ENCODE results near the gene EME2. TPM values are rescaled to one million over a fixed set of nuclear protein-coding genes. Genes with fewer than 3 reads are reported as not detected.

Gene EME2
- total and polyA plus RNA-seq, 10 donors, result 5.1 to 41.3 (median 27.4) TPM

DNA sequence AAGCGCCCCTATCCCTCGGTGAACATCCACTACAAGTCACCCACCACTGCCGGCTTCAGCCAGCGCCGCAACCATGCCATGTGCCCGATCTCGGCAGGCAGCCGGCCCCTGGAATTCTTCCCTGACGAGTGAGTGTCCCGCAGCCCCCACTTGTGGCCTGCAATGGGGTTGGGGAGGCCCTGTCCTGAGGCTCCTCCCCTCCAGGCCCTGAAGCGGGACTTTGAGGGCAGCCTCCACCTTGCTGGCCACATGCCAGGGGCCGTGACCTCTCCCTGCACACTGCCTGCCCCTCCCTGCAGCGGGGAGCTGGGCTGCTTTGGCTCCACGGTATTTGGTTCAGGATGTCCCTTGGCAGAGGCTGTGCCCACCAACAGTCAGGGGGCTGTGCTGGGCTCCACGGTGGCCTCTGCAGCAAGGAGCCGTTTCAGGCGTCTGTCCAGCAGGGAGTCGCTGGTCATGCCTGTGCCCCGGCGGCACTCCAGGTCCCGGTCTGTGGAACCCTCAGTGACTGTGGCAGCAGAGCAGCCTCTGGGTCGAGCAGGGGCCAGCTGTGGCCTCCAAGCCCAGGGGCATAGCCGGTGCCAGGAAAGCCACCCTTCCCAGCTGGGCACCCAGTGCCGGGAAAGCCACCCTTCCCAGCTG, 9.6 kb upstream of the EME2 start:
- peaks cover 0 to 100% (median 87%) of the 10 kb centered on the region in 6 donors for H3K36me3 ChIP-seq

DNA sequence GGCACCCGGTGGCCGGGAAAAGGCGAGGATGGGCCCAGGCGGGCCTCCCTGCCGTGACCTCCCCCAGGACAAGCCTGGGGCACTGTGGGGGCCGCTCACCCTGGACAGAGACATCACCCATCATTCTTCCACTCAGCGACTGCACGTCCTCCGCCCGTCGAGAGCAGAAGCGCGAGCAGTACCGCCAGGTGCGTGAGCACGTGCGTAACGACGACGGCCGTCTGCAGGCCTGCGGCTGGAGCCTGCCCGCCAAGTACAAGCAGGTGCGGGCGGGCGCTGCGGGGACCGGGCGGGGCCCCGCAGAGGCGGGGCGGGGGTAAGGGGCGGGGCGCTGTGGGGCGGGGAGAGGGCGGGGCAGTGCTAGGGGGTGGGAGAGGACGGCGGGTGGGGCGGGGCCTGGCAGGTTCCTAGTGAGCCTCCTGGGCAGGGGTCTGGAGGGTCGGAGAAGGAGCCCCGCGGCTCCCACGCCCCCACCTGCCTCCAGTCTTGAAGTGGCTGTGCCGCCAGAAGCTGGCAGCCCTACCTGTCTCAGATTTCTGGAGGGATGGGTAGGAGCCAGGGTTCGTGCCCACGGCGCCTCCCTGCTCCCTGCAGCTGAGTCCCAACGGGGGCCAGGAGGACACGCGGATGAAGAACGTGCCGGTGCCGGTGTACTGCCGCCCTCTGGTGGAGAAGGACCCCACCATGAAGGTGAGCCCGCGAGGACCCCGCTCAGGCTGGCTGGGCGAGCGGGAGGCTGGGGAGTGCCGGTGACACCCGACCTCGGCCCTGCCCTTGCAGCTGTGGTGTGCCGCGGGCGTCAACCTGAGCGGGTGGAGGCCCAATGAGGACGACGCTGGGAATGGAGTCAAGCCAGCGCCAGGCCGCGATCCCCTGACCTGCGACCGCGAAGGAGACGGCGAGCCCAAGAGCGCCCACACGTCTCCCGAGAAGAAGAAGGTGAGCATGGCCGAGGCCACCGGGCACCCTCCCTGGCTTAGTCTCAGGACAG, 8.8 kb upstream of the EME2 start:
- Histone ChIP-seq H3K27ac (no peak overlapping the region), H3K4me1 (peaks cover 0 to 2% (median 0%) of the 10 kb centered on the region in 6 donors), H3K36me3 (peaks cover 0 to 100% (median 89%) of the 10 kb centered on the region in 6 donors), H3K9me3 (no peaks in the 10 kb centered on the region), H3K27me3 (replicated peaks in 1 of 7) (no peaks in the 10 kb centered on the region), H3K4me3 (no peak overlapping the region)
- TF ChIP-seq POLR2AphosphoS5 (IDR thresholded peaks at IDR 0.05), result peak in 1 of 3 donors; percentile 65
- TF ChIP-seq, protein P1, sequence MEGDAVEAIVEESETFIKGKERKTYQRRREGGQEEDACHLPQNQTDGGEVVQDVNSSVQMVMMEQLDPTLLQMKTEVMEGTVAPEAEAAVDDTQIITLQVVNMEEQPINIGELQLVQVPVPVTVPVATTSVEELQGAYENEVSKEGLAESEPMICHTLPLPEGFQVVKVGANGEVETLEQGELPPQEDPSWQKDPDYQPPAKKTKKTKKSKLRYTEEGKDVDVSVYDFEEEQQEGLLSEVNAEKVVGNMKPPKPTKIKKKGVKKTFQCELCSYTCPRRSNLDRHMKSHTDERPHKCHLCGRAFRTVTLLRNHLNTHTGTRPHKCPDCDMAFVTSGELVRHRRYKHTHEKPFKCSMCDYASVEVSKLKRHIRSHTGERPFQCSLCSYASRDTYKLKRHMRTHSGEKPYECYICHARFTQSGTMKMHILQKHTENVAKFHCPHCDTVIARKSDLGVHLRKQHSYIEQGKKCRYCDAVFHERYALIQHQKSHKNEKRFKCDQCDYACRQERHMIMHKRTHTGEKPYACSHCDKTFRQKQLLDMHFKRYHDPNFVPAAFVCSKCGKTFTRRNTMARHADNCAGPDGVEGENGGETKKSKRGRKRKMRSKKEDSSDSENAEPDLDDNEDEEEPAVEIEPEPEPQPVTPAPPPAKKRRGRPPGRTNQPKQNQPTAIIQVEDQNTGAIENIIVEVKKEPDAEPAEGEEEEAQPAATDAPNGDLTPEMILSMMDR (IDR thresholded peaks at IDR 0.05 in 8 of 11, conservative IDR thresholded peaks at IDR 0.05 in 3 of 11), result peak in 3 of 11 experiments; percentile 5 to 24 (median 12)
- TF ChIP-seq POLR2A (IDR thresholded peaks at IDR 0.05), result no peak
- no peak for DNase-seq
- WGBS, 5 donors, result 87 to 93% (median 89%) methylated on average over 63 to 81 of the region's 81 CpGs
- intact Hi-C loops (cut with DNase I; ENCODE audit: low total_unique reads), result no loop called here

More for the DNA sequence above, 9.6 kb upstream of the EME2 start:
- Histone ChIP-seq H3K9me3 (no peaks in the 10 kb centered on the region), H3K27ac (no peak overlapping the region), H3K4me3 (no peak overlapping the region), H3K27me3 (replicated peaks in 1 of 7) (no peaks in the 10 kb centered on the region), H3K4me1 (no peaks in the 10 kb centered on the region)
- no peak for DNase-seq
- intact Hi-C loops (cut with DNase I; ENCODE audit: low total_unique reads), result no loop called here
- no peak for TF ChIP-seq POLR2AphosphoS5 (IDR thresholded peaks at IDR 0.05)
- TF ChIP-seq, protein P1 (IDR thresholded peaks at IDR 0.05 in 8 of 11, conservative IDR thresholded peaks at IDR 0.05 in 3 of 11), result no peak
- no peak for TF ChIP-seq POLR2A (IDR thresholded peaks at IDR 0.05)
- 84 to 94% (median 92%) methylated on average over 22 to 24 of the region's 24 CpGs for whole genome bisulfite sequencing, 5 donors

DNA sequence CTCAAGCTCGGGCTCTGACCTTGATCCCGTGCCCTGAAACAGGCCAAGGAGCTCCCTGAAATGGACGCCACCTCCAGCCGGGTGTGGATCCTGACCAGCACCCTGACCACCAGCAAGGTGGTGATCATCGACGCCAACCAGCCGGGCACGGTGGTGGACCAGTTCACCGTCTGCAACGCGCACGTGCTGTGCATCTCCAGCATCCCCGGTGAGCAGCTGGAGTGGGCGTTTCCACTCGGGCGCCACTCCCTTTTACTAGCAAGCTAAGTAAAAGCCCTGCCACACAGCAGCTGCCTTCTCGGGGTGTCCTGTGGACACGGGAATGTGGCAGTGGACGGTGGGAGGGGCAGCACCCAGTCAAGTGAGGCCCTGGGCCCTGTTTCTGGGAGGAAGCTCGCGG, 7.6 kb upstream of the EME2 start:
- 89 to 96% (median 93%) methylated on average over 9 to 21 of the region's 21 CpGs for WGBS, 5 donors
- H3K4me1 ChIP-seq, result peaks cover 0 to 13% (median 6%) of the 10 kb centered on the region in 6 donors
- DNase-seq, result no peak
- intact Hi-C loops (cut with DNase I; ENCODE audit: low total_unique reads), result no loop called here
- no peaks in the 10 kb centered on the region for H3K27me3 ChIP-seq (replicated peaks in 1 of 7)
- TF ChIP-seq, protein P1 (IDR thresholded peaks at IDR 0.05 in 8 of 11, conservative IDR thresholded peaks at IDR 0.05 in 3 of 11), result no peak
- TF ChIP-seq POLR2AphosphoS5 (IDR thresholded peaks at IDR 0.05) (peak in 1 of 3 donors; percentile 25), POLR2A (IDR thresholded peaks at IDR 0.05) (no peak)
- no peak overlapping the region for H3K4me3 ChIP-seq
- H3K9me3 ChIP-seq, result no peaks in the 10 kb centered on the region
- H3K36me3 ChIP-seq, result peaks cover 0 to 100% (median 90%) of the 10 kb centered on the region in 6 donors
- H3K27ac ChIP-seq, result no peak overlapping the region

All from spleen (tissue), 11 donors.